ENCODE data around the gene MINK1.

The MINK1 gene

GRCh38 chr17:4893272-4893671, 60.1 kb downstream of the MINK1 start:
- no peak for TF ChIP-seq CTCF (IDR thresholded peaks at IDR 0.05)

DNA sequence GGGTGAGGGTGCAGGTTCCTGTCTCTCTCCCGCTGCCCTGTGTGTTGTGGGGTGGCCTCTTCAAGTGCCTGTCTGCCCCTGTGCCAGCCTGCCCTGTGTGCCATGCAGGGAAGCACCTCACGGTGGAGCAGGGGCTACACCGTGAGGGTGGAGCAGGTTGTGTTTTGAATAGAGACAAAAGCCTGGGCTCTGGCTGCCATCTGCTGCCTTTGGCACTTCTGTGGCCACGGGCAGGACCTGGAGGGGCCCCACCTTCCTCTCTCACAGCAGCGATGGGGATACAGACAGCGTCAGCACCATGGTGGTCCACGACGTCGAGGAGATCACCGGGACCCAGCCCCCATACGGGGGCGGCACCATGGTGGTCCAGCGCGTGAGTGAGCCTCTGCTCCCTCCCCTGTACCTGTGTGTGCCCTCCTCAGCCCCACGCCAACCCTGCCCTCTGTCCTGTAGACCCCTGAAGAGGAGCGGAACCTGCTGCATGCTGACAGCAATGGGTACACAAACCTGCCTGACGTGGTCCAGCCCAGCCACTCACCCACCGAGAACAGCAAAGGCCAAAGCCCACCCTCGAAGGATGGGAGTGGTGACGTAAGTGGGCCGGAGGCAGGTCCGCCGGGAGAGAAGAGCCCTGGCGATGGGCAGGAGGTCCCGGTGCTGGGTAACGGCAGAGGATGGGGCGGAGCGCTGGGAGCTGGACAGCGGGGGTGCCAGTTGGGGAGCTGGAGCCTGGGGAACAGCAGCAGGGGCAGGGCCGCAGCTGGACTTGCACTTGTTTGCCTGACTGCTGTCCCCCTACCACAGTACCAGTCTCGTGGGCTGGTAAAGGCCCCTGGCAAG, 60.8 kb downstream of the MINK1 start:
- no peak for TF ChIP-seq CTCF (IDR thresholded peaks at IDR 0.05)

DNA sequence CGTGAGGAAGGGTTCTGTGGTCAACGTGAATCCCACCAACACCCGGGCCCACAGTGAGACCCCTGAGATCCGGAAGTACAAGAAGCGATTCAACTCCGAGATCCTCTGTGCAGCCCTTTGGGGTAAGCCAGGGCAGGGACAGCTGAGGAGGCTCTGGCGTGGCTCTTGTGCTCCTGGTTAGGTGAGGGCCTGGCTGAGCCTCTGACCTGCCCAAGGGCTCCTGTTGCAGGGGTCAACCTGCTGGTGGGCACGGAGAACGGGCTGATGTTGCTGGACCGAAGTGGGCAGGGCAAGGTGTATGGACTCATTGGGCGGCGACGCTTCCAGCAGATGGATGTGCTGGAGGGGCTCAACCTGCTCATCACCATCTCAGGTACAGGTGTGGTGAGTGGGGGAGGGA, 62.0 kb downstream of the MINK1 start:
- TF ChIP-seq CTCF (IDR thresholded peaks at IDR 0.05): no peak

DNA sequence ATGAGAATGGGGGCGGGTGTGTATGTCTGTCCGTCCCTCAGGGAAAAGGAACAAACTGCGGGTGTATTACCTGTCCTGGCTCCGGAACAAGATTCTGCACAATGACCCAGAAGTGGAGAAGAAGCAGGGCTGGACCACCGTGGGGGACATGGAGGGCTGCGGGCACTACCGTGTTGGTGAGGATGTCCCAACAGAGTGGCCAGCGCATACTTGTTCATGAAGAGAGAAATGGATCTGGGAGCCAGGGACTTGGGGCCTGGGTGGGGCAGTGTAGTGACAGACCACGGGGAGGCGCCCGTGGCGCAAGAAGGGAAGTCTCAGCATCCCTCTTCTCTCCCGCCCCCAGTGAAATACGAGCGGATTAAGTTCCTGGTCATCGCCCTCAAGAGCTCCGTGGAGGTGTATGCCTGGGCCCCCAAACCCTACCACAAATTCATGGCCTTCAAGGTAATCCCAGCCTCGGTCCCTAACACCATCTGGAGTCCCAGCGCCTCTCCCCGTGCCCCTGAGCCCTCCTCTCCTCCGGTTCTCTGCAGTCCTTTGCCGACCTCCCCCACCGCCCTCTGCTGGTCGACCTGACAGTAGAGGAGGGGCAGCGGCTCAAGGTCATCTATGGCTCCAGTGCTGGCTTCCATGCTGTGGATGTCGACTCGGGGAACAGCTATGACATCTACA, 62.7 kb downstream of the MINK1 start:
- no peak for TF ChIP-seq CTCF (IDR thresholded peaks at IDR 0.05)

DNA sequence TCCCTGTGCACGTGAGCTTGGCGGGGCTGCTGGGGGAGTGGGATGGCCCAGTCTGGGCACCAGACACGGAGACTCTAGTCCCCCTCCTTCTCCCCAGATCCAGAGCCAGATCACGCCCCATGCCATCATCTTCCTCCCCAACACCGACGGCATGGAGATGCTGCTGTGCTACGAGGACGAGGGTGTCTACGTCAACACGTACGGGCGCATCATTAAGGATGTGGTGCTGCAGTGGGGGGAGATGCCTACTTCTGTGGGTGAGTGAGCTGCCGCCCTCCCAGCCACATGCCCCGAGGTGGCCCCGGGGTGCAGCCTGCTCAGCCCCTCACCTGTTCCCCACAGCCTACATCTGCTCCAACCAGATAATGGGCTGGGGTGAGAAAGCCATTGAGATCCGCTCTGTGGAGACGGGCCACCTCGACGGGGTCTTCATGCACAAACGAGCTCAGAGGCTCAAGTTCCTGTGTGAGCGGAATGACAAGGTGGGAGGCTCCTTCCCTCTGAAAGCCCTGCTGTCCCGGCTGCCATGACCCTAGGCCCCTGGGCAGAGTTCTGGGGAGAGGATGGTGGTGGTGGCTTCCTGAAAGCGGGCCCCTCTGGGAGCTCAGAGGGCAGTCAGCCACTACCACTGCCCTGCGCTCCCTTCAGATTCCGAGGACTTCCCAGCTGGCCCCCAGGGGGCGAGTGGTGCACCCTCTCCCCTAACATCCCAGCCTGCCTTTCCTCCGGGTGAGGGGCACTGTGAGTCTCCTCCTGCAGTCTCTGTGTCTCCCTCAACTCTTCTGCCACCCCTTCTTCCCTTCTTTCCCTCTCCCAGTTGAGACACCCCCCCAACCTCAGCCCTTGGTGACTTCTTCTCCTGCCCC, 63.4 kb downstream of the MINK1 start:
- TF ChIP-seq CTCF (IDR thresholded peaks at IDR 0.05): no peak

DNA sequence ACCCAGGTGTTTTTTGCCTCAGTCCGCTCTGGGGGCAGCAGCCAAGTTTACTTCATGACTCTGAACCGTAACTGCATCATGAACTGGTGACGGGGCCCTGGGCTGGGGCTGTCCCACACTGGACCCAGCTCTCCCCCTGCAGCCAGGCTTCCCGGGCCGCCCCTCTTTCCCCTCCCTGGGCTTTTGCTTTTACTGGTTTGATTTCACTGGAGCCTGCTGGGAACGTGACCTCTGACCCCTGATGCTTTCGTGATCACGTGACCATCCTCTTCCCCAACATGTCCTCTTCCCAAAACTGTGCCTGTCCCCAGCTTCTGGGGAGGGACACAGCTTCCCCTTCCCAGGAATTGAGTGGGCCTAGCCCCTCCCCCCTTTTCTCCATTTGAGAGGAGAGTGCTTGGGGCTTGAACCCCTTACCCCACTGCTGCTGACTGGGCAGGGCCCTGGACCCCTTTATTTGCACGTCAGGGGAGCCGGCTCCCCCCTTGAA, 64.1 kb downstream of the MINK1 start:
- TF ChIP-seq CTCF (IDR thresholded peaks at IDR 0.05): no peak

DNA sequence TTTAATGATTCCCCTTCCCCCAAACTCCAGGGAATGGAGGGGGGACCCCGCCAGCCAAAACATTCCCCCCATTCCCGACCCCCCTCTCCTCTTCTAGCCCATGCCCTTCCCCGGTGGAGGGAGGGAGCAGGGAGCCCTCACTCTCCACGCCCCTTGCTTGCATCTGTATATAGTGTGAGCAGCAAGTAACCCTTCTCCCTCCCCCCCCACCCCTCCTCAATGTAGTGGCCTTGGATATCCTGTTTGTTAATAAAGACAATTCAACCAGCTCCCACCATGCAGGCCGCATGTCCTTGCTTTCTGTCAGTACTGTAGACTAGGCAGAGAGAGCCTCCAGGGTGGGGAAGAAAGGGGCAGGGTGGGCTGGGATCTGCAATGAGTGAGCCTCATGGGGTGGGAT, 64.6 kb downstream of the MINK1 start:
- no peak for TF ChIP-seq CTCF (IDR thresholded peaks at IDR 0.05)
